Measurements from ENCODE around the gene UBASH3A.

DNA sequence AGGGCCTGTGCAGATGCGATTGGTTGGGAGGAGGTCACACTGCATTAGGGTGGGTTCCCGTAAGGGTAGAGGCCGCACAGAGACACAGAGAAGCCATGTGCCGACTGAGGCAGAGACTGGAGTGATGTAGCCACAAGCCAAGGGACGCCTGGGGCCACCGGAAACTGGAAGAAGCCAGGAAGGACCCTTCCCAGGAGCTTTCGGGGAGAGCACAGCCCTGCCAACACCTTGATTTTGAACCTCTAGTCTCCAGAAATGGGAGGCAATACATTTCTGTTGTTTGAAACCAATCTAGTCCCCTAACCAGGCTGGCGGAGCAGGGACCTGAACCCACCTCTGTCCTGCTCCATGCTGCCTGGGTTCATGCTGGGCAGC, 10.8 kb downstream of the UBASH3A start:
- TF ChIP-seq, protein P1, sequence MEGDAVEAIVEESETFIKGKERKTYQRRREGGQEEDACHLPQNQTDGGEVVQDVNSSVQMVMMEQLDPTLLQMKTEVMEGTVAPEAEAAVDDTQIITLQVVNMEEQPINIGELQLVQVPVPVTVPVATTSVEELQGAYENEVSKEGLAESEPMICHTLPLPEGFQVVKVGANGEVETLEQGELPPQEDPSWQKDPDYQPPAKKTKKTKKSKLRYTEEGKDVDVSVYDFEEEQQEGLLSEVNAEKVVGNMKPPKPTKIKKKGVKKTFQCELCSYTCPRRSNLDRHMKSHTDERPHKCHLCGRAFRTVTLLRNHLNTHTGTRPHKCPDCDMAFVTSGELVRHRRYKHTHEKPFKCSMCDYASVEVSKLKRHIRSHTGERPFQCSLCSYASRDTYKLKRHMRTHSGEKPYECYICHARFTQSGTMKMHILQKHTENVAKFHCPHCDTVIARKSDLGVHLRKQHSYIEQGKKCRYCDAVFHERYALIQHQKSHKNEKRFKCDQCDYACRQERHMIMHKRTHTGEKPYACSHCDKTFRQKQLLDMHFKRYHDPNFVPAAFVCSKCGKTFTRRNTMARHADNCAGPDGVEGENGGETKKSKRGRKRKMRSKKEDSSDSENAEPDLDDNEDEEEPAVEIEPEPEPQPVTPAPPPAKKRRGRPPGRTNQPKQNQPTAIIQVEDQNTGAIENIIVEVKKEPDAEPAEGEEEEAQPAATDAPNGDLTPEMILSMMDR (optimal IDR thresholded peaks at IDR 0.05 in 1 of 3, IDR thresholded peaks at IDR 0.05 in 1 of 3, conservative IDR thresholded peaks at IDR 0.05 in 1 of 3; ENCODE audit: extremely low read depth in 1 of 3, insufficient read depth in 2 of 3, low read length in 3 of 3): no peak
- TF ChIP-seq EZH2 (IDR thresholded peaks at IDR 0.05; ENCODE audit: low read length): no peak
